GM18873 (cell line): ENCODE measurements around the gene AKT1.
"Not testable (repeated sequence)": the region's sequence is repeated elsewhere in the genome, so short reads cannot be mapped to it uniquely, and the experiment has no call there.

Experiments
- ATAC-seq: cut with Tn5 transposase; IDR thresholded peaks from one replicate; pipeline ENCODE4 v1.9.1; 2021; ENCODE audit warnings: mild to moderate bottlenecking, moderate library complexity, moderate number of reproducible peaks; ENCODE audit not compliant: unreplicated experiment, low FRiP score

The AKT1 gene

DNA sequence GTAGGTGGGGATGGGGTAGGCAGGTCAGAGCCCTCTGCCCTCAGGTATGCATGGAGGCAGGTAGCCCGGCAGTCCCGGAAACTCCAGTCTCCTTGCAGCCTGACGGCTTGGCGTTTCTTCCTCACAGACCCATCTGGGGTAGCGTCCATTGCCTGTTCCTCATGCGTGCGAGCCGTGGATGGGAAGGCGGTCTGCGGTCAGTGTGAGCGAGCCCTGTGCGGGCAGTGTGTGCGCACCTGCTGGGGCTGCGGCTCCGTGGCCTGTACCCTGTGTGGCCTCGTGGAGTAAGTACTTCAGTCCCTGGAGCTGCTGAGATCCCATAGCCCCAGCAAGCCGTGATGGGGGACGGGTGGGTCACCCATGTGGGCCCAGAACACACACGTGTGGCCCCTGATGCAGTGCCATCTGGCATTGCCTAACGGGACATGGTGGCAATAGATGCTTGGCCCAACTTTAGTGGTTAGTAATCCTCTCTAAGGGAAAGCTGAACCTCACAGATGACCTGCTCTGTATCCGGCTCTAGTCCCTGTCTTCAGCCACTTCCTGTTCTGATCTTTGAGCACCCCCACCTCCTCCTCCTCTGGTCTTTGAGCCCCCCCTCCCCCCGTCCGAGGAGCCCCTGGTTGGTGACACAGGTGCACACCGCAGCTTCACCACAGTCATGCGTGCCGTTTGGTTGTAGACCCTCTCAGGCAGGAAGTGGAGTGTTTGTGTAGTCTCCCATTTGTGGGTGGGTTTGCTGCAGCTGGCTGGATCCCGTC, 38.9 kb downstream of the AKT1 start:
- no peak for ATAC-seq

DNA sequence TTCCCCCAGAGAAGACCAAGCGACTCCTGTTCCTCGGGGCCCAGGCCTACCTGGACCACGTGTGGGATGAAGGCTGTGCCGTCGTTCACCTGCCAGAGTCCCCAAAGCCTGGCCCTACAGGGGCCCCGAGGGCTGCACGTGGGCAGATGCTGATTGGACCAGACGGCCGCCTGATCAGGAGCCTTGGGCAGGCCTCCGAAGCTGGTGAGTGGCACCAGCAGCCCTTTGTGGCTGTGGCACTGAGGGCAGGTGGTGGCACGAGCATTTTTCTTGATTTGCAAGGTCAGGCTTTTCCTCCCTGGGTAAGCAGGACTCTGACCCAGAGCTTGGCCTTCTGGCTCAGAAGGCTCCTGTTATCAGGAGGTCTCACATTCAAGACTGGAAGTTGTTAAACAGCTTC, 39.9 kb downstream of the AKT1 start:
- no peak for ATAC-seq

DNA sequence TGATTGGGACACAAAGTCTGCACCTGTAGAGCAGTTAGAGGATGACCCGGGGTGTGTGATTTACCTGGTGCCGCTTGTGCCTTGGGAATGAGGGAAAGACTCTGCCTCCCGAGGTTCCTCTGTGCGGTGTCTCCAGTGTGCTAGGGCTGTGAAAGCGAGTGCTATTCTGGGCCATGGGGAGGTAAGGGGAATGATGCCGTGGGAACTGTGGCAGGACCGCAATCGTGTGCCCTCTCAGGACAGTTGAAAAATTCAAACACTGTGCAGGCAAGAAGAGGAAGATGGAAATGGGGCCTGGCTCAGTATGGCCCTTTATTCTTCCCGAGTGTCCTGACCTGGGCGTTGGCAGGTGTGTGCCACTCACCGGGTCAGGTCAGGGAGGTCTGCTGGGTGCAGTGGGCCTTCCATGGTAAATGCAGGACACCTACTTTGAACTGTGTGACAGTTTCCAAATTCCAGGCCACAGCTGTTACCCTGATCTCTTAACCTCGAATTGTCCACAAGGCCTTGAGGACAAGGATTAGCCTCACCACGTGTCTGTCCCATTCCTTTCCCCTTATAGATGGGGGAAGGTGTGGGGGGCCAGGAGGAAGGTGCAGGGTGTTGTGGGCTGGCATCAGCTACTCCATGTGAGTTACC, 41.2 kb downstream of the AKT1 start:
- ATAC-seq, result no peak

DNA sequence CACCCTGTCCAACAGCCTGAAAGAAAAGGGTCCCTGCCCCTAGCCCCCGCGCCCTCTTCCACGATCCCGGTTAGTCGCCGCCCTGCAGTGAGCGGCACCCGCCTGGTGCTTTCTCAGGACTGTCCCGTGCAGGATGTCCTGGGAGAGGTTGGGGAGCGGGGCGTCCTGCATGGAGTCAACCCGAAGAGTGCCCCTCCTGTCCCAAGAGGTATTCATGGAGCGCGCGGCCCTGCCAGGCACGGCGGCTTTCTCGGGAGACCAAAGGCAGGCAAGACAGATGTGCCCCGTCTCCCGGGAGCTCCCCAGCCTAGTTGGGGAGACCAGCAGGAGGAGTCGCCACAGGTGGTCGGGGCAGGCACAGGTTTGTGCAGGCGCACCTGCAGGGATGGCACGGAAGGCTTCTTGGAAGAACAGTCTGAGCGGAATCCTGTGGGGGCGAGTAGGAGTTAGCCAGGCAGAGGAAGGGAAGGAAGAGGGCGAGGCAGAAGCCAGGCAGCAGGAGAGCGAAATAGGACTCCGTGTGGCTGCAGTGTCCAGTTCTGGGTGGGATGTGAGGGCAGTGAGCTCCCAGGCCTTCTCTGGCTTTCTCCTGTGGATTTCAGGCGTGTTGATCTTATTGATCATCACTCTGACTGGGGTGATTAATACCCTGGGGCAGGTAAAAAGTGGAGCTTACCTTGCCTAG, 41.9 kb downstream of the AKT1 start:
- no peak for ATAC-seq

DNA sequence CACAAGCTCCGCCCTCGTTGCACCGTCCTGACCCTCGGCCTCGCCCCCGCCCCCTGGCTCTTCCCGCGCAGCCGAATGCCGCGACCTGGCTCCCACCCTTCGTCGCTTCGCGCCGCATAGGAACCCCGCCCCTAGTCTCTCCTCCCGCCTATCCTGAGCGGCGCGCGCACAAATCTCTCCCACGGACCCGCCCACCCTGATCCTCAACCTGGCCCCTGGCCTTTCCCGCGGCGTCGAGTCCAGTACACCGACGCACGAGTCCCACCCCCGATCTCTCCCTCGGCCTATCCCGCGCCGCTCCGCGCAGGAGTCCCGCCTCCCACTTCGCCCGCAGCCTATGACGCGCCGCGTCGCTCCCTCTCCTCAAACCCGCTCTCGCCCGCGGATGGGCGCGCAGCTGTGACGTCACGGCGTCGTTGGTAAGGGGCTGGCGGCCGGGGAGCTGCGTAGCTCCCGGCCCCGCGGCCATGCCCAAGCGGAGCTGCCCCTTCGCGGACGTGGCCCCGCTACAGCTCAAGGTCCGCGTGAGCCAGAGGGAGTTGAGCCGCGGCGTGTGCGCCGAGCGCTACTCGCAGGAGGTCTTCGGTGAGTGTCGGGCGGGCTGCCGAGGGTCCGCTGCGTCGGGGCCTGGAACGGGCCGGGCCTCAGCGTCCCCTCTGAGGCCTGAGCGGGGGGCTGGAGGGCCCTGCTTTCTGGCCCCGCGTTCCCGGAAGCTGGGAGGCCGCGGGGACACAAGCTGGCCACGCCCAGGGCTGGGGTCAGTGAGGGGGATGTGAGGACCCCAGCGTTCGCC, 42.6 kb downstream of the AKT1 start, which contains the start of gene SIVA1:
SIVA1 (plus strand) TSS at position 413 of the 793 bp plus-strand sequence; CDS start at position 468, 55 bp downstream.
- peak; percentile 85 for ATAC-seq

DNA sequence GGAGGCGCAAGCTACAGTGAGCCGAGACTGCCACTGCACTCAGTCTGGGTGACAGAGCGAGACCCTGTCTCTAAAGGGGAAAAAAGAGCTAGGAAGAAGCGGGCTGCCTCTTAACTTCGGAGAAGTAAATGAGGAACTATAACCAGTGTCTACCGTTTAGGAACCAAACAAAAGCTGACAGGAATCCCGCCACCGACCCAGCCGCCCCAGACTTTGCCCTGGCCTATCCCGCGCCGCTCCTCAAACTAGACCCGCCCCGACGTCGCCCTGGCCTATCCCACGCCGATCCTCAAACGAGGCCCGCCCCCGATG, 43.2 kb downstream of the AKT1 start:
- peak; percentile 58 for ATAC-seq

DNA sequence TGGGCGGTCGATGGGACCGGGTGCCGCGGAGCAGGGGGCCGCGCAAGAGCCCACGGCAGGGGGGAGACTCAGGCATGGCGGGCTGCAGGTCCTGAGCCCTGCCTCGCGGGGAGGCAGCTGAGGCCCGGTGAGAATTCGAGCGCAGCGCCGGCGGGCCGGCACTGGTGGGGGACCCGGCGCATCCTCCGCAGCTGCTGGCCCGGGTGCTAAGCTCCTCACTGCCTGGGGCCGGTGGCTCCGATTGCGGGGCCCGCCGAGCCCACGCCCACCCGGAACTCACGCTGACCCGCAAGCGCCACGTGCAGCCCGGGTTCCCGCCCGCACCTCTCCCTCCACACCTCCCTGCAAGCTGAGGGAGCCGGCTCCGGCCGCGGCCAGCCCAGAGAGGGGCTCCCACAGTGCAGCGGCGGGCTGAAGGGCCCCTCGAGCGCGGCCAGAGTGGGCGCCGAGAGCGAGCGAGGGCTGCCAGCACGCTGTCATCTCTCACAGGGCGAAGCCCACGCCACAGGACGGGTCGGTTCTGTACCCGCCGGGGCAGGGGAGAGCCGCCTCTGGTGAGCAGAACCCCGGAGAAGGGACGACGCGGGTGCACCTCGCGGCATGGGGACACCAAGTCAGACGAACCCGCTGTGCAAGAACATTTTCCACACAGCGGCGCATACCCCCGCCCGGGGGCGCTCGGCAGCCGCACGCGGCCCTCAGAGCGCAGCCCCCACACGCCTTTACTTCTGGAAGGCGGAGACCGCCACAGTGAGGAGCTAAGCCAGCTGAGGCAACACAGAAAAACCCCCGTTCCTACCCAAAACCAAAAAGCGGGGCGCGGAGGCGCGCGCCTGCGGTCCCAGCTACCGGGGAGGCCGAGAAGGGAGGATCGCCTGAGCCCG, 43.8 kb downstream of the AKT1 start:
- ATAC-seq, result no peak

DNA sequence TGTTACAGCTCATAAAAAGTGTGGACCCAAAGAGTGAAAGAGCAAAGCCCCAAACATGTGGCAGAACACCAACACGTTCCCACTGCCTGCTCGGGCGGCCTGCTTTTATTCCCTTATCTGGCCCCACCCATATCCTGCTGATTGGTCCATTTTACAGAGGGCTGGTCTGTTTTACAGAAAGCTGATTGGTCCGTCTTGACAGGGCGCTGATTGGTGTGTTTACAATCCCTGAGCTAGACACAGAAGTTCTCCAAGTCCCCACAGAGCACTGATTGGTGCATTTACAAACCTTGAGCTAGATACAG, 44.8 kb downstream of the AKT1 start:
- not testable (repeated sequence) for ATAC-seq

DNA sequence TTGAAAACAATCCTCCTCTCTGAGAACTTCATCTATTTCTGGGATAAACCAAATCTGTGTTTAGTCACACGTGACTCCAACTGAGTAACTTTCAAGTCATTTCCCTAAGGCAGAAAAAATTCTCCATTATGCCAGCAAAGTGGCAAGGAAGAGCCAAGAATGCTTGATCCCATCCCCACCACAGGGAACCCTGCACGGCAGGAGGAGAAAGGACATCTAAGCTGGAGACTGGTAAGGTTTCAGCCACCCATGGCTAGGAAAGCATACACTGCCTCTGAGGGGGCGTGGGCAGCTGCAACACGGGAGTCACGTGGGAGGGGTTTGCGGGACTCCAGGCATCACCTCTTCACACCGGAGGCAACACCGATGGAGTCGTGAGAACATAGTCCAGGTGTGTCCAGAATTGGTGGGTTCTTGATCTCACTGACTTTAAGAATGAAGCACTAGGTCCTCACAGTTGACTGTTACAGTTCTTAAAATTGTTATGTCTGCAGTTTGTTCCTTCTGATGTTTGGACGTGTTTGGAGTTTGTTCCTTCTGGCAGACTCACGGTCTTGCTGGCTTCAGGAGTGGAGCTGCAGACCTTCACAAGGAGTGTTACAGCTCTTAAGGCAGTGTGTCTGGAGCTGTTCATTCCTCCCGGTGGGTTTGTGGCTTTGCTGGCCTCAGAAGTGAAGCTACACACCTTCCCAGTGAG, 45.3 kb downstream of the AKT1 start:
- ATAC-seq, result no peak

DNA sequence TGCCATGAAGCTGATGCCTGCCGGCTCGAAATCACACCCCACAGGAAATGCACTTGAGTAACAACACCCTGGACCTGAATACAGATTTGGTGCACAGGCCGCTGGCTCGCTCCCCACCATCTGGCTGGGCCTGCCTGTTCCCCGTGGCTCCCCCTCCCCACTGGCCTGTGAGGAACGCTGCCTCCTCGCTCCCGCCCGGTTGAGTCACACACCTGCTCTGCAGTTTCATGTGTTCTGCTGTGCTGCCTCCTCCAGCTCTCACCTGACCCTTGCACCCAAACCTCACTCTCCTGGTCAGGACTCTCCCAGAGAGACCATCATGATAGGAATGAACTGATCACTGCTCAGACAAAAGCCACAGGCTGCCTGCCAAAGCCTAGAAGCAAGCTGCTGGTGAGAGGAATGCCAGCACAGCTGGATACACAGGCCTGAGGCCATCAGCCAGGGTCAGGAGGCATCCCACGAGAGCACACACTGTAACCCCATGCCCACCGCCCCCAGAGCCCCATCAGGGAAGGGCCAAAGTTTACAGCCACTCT, 46.4 kb downstream of the AKT1 start:
- no peak for ATAC-seq

DNA sequence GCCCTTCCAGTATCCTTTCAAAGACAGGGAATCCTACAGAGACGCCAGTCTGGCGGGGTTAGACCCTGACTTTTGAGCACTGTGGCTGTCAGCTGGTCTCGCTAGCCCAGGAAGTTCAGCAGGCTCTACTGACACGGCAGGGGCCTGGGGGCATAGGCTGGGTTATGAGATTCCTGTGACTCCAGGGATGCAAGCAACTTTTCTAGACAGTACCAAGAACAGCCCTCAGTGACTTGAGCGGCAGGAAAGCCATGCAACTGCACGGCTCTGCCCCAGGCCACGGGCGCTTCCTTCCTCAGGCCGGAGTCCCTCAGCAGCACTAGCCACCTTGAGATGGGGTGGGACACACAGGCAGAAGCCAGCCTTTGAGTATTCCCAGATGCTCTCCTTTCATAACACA, 47.7 kb downstream of the AKT1 start:
- ATAC-seq, result no peak

DNA sequence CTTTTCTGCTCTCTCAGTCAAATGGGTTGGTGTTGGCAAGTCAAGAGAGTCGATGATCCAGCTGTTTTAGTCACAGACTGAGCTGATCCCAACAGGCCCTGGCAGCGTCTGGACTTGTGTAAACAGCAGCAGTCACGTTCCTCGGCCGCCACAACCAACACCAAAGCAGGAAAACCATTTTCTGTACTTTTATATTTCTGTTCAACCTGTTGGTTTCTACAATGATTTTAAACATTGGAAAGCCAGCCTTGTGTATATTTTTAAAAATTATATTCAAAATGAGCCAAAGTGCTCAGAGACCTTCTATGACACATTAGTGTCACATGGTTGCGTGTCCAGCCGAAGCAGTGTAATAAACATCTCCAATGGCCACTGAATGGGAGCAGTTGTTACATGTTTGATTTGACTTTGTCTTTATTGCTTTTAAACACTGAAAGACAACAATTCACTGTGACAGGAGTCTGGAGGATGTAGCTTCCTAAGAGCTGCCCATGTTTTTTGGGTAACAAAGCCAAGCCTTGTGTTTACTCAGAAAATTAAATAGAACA, 48.5 kb downstream of the AKT1 start:
- no peak for ATAC-seq

DNA sequence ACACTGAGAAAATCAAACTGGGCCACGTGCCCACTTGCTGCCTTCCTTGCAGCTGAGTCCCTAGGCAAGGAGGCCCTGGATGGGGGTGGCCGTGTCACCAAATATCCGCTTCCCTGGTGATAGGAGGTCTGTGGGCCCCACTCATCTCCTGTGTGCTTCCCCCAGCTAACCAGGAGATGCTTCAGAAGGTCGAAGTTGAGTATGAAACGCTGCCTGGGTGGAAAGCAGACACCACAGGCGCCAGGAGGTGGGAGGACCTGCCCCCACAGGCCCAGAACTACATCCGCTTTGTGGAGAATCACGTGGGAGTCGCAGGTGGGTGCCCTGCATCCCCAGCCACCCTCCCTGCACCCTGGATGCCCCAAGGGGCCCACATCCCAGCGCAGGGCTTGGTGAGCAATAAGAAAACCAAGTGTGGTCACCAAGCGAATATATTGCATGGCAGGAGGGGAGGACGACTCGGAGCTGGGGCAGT, 49.4 kb downstream of the AKT1 start:
- no peak for ATAC-seq

DNA sequence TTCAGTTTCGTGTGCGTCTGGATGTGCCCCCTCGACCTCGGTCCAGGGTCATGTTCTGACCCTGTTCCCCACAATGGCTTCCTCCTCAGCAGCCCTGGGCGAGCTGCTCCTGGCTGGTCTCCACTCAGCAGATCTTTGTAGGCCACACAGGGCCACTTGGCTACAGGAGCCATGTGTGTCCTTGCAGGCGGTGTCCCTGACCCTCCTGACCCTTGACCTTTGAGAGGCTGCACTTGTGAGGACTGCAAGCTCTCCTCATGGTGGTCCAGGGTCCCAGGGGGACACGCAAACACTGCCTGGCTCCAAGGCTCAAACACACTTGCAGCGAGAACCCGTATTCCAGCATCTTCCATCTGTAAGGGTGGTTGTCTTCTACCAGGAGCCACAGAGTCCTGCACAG, 50.1 kb downstream of the AKT1 start:
- no peak for ATAC-seq

DNA sequence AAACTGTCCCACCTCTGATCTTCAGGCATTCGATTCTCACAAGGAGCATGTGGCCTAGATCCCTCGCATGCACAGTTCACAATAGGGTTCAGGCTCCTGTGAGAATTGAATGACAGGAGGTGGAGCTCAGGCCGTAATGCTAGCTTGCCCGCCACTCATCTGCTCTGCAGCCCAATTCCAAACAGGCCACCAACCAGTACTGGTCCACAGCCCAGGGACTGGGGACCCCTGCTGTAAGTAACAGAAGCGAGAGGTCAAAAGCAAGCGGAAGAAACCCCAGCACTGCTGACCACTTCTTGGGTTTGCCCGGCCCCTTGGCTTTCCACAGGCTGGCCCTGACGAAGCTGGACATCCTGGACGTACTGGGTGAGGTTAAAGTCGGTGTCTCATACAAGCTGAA, 51.1 kb downstream of the AKT1 start:
- ATAC-seq, result no peak

DNA sequence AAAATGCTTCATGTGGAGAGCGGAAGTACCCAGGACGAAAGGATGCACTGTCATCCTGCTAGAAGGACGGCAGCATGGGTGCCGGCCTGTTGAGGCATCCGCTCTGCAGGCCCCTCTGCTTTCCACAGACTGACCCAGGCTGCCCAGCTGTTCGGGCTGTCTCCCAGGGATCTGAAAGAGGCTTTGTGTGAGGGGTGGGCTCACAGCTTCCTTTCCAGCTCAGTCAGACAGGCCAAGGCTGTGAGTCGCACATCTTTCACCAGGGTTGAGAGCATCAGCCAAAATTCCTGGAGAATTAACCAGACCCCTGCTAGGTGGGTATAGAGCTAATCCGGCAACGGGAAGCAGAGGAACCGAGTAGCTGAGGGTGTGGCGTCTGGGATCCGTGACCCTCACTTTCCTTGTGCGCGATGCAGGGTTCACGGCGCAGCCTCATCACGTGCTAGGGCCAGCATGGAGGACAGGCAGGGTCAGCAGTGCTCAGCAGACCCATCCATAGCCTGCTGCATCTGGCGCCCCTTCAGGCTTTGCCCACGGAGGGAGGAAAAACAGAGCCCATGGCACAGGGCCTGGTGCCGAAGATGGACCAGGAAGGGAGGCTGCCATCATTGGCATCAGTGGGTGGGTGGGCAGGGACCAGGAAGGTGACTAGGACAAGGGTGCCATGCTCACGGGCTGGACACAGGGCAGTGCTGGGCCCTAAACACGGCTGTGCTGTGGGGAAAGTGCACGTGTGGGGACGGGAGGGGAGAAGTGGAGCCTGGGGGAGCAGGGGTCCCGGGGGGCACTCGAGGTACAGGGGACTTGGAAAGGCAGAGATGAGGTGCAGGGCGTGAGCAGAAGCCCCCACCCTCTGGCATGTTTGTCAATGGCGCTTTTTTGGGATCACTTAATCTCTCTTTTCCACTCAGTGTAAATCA, 51.8 kb downstream of the AKT1 start:
- no peak for ATAC-seq

DNA sequence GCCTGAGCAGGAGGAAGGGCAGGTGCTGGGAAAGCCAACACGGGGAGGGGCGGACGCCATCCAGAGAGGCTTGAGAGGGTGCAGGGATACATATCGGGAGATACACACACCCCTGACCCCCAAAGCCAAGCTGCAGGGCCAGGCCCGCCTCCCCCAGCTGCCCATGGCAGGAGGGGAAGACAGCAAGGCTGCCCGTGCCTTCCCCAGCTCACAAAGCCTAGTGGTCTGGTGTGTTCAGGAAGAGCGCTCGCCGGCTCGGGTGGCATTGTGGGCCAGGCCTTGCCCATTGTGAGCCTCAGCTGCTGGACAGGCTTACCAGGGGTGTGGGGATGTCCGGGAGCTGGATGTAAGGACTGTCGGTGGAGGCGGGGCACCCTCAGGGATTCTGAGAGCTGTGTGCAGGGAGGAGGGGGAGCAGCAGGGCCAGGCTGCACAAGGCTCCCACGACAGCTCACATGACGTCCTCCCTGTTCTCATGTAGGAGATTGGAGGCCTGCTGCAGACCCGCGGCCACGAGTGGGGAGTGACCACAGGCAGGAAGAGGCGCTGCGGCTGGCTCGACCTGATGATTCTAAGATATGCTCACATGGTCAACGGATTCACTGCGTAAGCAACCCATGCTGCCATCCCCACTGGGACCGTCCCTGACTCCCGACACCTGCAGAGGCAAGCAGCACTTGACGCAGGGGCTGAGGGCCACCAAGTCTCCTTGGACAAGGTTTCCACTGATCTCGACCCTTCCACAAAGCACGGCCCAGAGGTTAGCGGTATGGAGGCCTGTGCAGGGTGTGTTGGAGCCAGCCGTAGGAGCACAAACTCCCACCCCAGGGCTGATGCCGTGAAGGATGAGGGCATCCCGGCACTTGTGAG, 52.7 kb downstream of the AKT1 start:
- no peak for ATAC-seq
